HepG2 (cell line): ENCODE measurements around the gene CLDN22. TPM values are rescaled to one million over a fixed set of nuclear protein-coding genes. Genes with fewer than 3 reads are reported as not detected.

Experiments used
- ATAC-seq: fragments of 200-7000 bp; cut with Tn5 transposase; 3 replicates; pipeline ENCODE4 v1.9.1; 2020; ENCODE audit warnings: mild to moderate bottlenecking, moderate library complexity
- BruUV-seq: library from RNA; stranded (reverse); fragments of 400-500 nt; replicated peaks from 2 replicates; lab custom pipeline; 2021; lab: Mats Ljungman, UMichigan
- CTCF ChIA-PET: fragments of 300-600 bp; formaldehyde crosslinking; extraction: SDS; loops from one replicate; lab custom pipeline; 2021; ENCODE audit warnings: low total read pairs, inconsistent platforms, low intra/inter-chr PET ratio; lab: Yijun Ruan, JAX
- POLR2A ChIA-PET: fragments of 350-600 bp; sonication (Branson Sonifier 250); formaldehyde crosslinking; loops from one replicate; lab custom pipeline; 2020; ENCODE audit warnings: antibody characterized with exemption, inconsistent platforms; lab: Yijun Ruan, JAX
- DNase-seq: peaks from one replicate; pipeline ENCODE4 v3.0.0-alpha.2; 2015; ENCODE audit warnings: low spot score
- FAIRE-seq: peaks from 3 replicates; lab custom pipeline; 2011; peaks lifted over from hg19 to GRCh38; lab: Jason Lieb, UNC
- H2AFZ ChIP-seq: one replicate; pipeline ENCODE4 v1.6.1; 2011; ENCODE audit warnings: low read length, inconsistent platforms
- H3K27ac ChIP-seq: fragments of 300-600 bp; 3 replicates; pipeline ENCODE4 v1.8.0; 2011; ENCODE audit warnings: mixed run types, mild to moderate bottlenecking, mixed read lengths, low read length, inconsistent platforms; ENCODE audit not compliant: insufficient read depth; ENCODE audit errors: extremely low read length
- H3K27me3 ChIP-seq, 2 experiments: fragments of 200-600 bp in 1 of 2; 2 replicates in 1 of 2; 3 replicates in 1 of 2; pipeline versions ENCODE4 v1.6.0 to v1.8.0; 2011; ENCODE audit warnings: low read length in 2 of 2, mild to moderate bottlenecking in 2 of 2, moderate library complexity in 2 of 2, inconsistent platforms in 1 of 2; ENCODE audit not compliant: insufficient read depth in 2 of 2, control insufficient read depth in 1 of 2
- H3K36me3 ChIP-seq, 2 experiments: fragments of 200-600 bp in 1 of 2; replicated peaks in 1 of 2; 2 replicates in 1 of 2; 3 replicates in 1 of 2; pipeline versions ENCODE4 v1.5.1 to v1.8.0; 2011; ENCODE audit warnings: low read length in 2 of 2, inconsistent platforms in 1 of 2; ENCODE audit not compliant: insufficient read depth in 2 of 2, control insufficient read depth in 1 of 2
- H3K4me1 ChIP-seq: 2 replicates; pipeline ENCODE4 v1.5.1; 2012; ENCODE audit warnings: low read length, inconsistent platforms; ENCODE audit not compliant: insufficient read depth
- H3K4me2 ChIP-seq: 2 replicates; pipeline ENCODE4 v1.6.0; 2011; ENCODE audit warnings: low read depth, low read length, inconsistent platforms
- H3K4me3 ChIP-seq, 3 experiments: fragments of 200-600 bp in 1 of 3; sonication (generic), shearing (Covaris generic) in 1 of 3; replicated peaks in 1 of 3; 2 replicates each; pipeline ENCODE4 v1.5.1; 2011 to 2016; ENCODE audit warnings: low read length in 3 of 3, inconsistent platforms in 2 of 3, low read depth in 2 of 3, mild to moderate bottlenecking in 2 of 3, control low read depth in 1 of 3, mixed read lengths in 1 of 3; ENCODE audit not compliant: insufficient read depth in 1 of 3
- H3K79me2 ChIP-seq: one replicate; pipeline ENCODE4 v1.6.1; 2011; ENCODE audit warnings: low read length, inconsistent platforms; ENCODE audit not compliant: insufficient read depth
- H3K9ac ChIP-seq: 2 replicates; pipeline ENCODE4 v1.6.0; 2011; ENCODE audit warnings: mild to moderate bottlenecking, low read depth, low read length, inconsistent platforms; ENCODE audit not compliant: insufficient read depth
- H3K9me3 ChIP-seq: 2 replicates; pipeline ENCODE4 v1.5.1; 2012; ENCODE audit warnings: mild to moderate bottlenecking, low read length
- H4K20me1 ChIP-seq: 2 replicates; pipeline ENCODE4 v1.6.0; 2011; ENCODE audit warnings: inconsistent platforms, mild to moderate bottlenecking, low read length, moderate library complexity; ENCODE audit not compliant: insufficient read depth
- POGZ ChIP-seq: sonication (generic); formaldehyde crosslinking; IDR thresholded peaks from 2 replicates; pipeline ENCODE4 v1.4.0; 2020; ENCODE audit warnings: mild to moderate bottlenecking, missing genetic modification reagents
- PRPF4 ChIP-seq: fragments of 200-400 bp; formaldehyde crosslinking; IDR thresholded peaks from 2 replicates; pipeline ENCODE4 v1.6.1; 2016; ENCODE audit warnings: low read length, low read depth; ENCODE audit not compliant: poor library complexity, severe bottlenecking
- RBM22 ChIP-seq: fragments of 200-400 bp; formaldehyde crosslinking; optimal IDR thresholded peaks from 2 replicates; pipeline ENCODE3; 2017; ENCODE audit warnings: mild to moderate bottlenecking, low read length, moderate library complexity
- SMAD1 ChIP-seq: sonication (generic); formaldehyde crosslinking; IDR thresholded peaks from 2 replicates; pipeline ENCODE4 v1.4.0; 2020; ENCODE audit warnings: missing genetic modification reagents, low read depth, mild to moderate bottlenecking, borderline replicate concordance
- SUZ12 ChIP-seq: fragments of 150-350 bp; IDR thresholded peaks from 2 replicates; pipeline ENCODE4 v1.6.1; 2014; ENCODE audit warnings: low read depth, low read length
- ZBTB10 ChIP-seq: sonication (generic); formaldehyde crosslinking; IDR thresholded peaks from 2 replicates; pipeline ENCODE4 v1.4.0; 2020; ENCODE audit warnings: missing genetic modification reagents, borderline replicate concordance
- ZEB1 ChIP-seq: IDR thresholded peaks from 2 replicates; pipeline ENCODE4 v1.6.1; 2012; ENCODE audit warnings: mild to moderate bottlenecking, low read depth, inconsistent platforms; ENCODE audit not compliant: insufficient replicate concordance
- ZNF501 ChIP-seq: sonication (generic); formaldehyde crosslinking; IDR thresholded peaks from 2 replicates; pipeline ENCODE4 v1.5.1; 2020; ENCODE audit warnings: mild to moderate bottlenecking, moderate library complexity, missing genetic modification reagents
- ZNF646 ChIP-seq: sonication (generic); formaldehyde crosslinking; IDR thresholded peaks from 2 replicates; pipeline ENCODE4 v1.9.0; 2021; ENCODE audit warnings: mild to moderate bottlenecking, missing genetic modification reagents
- WGBS: methylation state at CpG from one replicate; pipeline ENCODE4 v1.1.6; 2017; ENCODE audit warnings: low lambda C conversion rate; 5-methylcytosine and 5-hydroxymethylcytosine counted together
- in situ Hi-C: cut with HindIII; loops from 2 replicates; pipeline ENCODE4 v1.10.0; 2017; ENCODE audit warnings: low pct_unique_long_range_greater_than_20kb; ENCODE audit not compliant: extremely low pct_ligation_motif_present
- intact Hi-C: fragments of 100-400 bp; cut with micrococcal nuclease; formaldehyde crosslinking; loops from one replicate; pipeline ENCODE4 v1.10.0; 2022; ENCODE audit not compliant: unreplicated experiment
- polyA plus RNA-seq, 8 experiments: library from polyadenylated mRNA; depleted of rRNA in 3 of 8; stranded (reverse) in 7 of 8; unstranded in 1 of 8; fragments of >200 nt; fragmentation: Illumina TruSeq in 4 of 8; extraction: Trizol in 4 of 8; gene quantifications; 2 replicates each; pipeline versions ENCODE4 v1.2.1 to v1.2.3, GENCODE V29; 2011 to 2016; ENCODE audit warnings: low read depth in 4 of 8, missing spikeins in 1 of 8, mixed read lengths in 1 of 8; ENCODE audit not compliant: insufficient read depth in 1 of 8
- total RNA-seq, 5 experiments: library from RNA; depleted of rRNA; stranded (reverse); fragments of >200 nt; fragmentation: Illumina TruSeq; extraction: Trizol; gene quantifications; 2 replicates each; pipeline ENCODE4 v1.2.3, GENCODE V29; 2016; ENCODE audit warnings: low read depth in 1 of 5

The CLDN22 gene
- total and polyA plus RNA-seq, 2 of the 13 experiments (the other 11 are each of a cell fraction or from before 2014, with no cell fraction given): 0.07 TPM; not detected in 1

- DNase-seq (no peak), ATAC-seq (no peak), FAIRE-seq (no peak)
- Histone ChIP-seq H3K4me2 (no peak overlapping the region), H3K27ac (no peak overlapping the region), H3K4me1 (peaks cover 10% of the 10 kb centered on the region), H3K9ac (no peak overlapping the region), H3K4me3 (no peak overlapping the region), H3K9me3 (no peaks in the 10 kb centered on the region), H3K36me3 (no peaks in the 10 kb centered on the region), H2AFZ (no peak overlapping the region), H4K20me1 (no peaks in the 10 kb centered on the region), H3K79me2 (no peaks in the 10 kb centered on the region), H3K27me3 (no peaks in the 10 kb centered on the region; a peak in 1 of 5 replicates)
- intact Hi-C loops (no loop called here), in situ Hi-C loops (no loop called here)
- CTCF ChIA-PET: no interaction called here
- 76% methylated on average over 19 of the region's 20 CpGs for WGBS
- BruUV-seq: no TSS peak
- POLR2A ChIA-PET: no interaction called here
- no peak for TF ChIP-seq SUZ12
- no peak for TF ChIP-seq ZNF501
- TF ChIP-seq POGZ (CRISPR knock-in tag): no peak
- no peak for TF ChIP-seq PRPF4
- no peak for TF ChIP-seq ZEB1
- no peak for TF ChIP-seq ZBTB10
- no peak for TF ChIP-seq SMAD1 (CRISPR knock-in tag)
- no peak for TF ChIP-seq RBM22
- TF ChIP-seq ZNF646 (CRISPR knock-in tag): no peak
These were observed 36.2 kb upstream of the CLDN22 start for GRCh38 chr4:183356173-183356830.
